ENCODE measurements around the gene IGFBP6. TPM values are rescaled to one million over a fixed set of nuclear protein-coding genes. Genes with fewer than 3 reads are reported as not detected.
"Not testable (repeated sequence)": the region's sequence is repeated elsewhere in the genome, so short reads cannot be mapped to it uniquely, and the experiment has no call there.

Gene IGFBP6
- total and polyA plus RNA-seq, 8 donors: 2.2 to 32.8 (median 14.6) TPM

GRCh38 chr12:53103860-53104305 is 6.4 kb downstream of the IGFBP6 start:
- Histone ChIP-seq H3K4me3 (no peak overlapping the region), H3K27me3 (no peaks in the 10 kb centered on the region), H3K4me1 (peaks cover 6 to 19% (median 14%) of the 10 kb centered on the region in 3 donors), H3K9me3 (no peaks in the 10 kb centered on the region), H3K36me3 (no peaks in the 10 kb centered on the region), H3K27ac (peak overlapping the region in 2 of 4 donors; percentile 84 to 89)
- no peak for DNase-seq
- TF ChIP-seq CTCF (IDR thresholded peaks at IDR 0.05): no peak
- intact Hi-C loops (cut with DNase I): no loop called here
- 79 to 83% methylated on average over 3 of the region's 3 CpGs for WGBS, 2 donors
- no peak for FAIRE-seq
- ATAC-seq: no peak

- Histone ChIP-seq H3K4me1 (peaks cover 6 to 15% (median 14%) of the 10 kb centered on the region in 3 donors), H3K27ac (no peak overlapping the region), H3K4me3 (no peak overlapping the region), H3K27me3 (no peaks in the 10 kb centered on the region), H3K36me3 (no peaks in the 10 kb centered on the region), H3K9me3 (no peaks in the 10 kb centered on the region)
- intact Hi-C loops (cut with DNase I): no loop called here
- DNase-seq: no peak
- no peak for ATAC-seq
- WGBS, 2 donors: 87 to 97% methylated on average over 8 of the region's 8 CpGs
- no peak for FAIRE-seq
- no peak for TF ChIP-seq CTCF (IDR thresholded peaks at IDR 0.05)
Observed at GRCh38 chr12:53105256-53105655, 7.8 kb downstream of the IGFBP6 start.

GRCh38 chr12:53105712-53106439 is 8.4 kb downstream of the IGFBP6 start:
- Histone ChIP-seq H3K4me3 (no peak overlapping the region), H3K36me3 (no peaks in the 10 kb centered on the region), H3K9me3 (no peaks in the 10 kb centered on the region), H3K27me3 (no peaks in the 10 kb centered on the region), H3K27ac (no peak overlapping the region), H3K4me1 (peaks cover 6 to 15% (median 14%) of the 10 kb centered on the region in 3 donors)
- intact Hi-C loops (cut with DNase I): no loop called here
- WGBS, 2 donors: 85 to 90% methylated on average over 7 of the region's 7 CpGs
- DNase-seq: no peak
- FAIRE-seq: no peak
- ATAC-seq: no peak
- TF ChIP-seq CTCF (IDR thresholded peaks at IDR 0.05): no peak

GRCh38 chr12:53107122-53107521 is 9.7 kb downstream of the IGFBP6 start:
- intact Hi-C loops (cut with DNase I): no loop called here
- no peak for FAIRE-seq
- no peak for TF ChIP-seq CTCF (IDR thresholded peaks at IDR 0.05)
- ATAC-seq: no peak
- Histone ChIP-seq H3K4me1 (peaks cover 6 to 15% (median 14%) of the 10 kb centered on the region in 3 donors), H3K27me3 (no peaks in the 10 kb centered on the region), H3K9me3 (no peaks in the 10 kb centered on the region), H3K4me3 (no peak overlapping the region), H3K36me3 (no peaks in the 10 kb centered on the region), H3K27ac (no peak overlapping the region)
- no peak for DNase-seq
- 64 to 66% methylated on average over 7 of the region's 7 CpGs for whole genome bisulfite sequencing, 2 donors

- intact Hi-C loops (cut with DNase I); H3K9me3 ChIP-seq; FAIRE-seq; H3K4me3 ChIP-seq; H3K27me3 ChIP-seq; H3K4me1 ChIP-seq; H3K27ac ChIP-seq; H3K36me3 ChIP-seq; DNase-seq; ATAC-seq: not testable (repeated sequence)
- 88 to 92% methylated on average over 6 to 7 of the region's 7 CpGs for WGBS, 2 donors
Observed at GRCh38 chr12:53112431-53112830, 15.0 kb downstream of the IGFBP6 start.

Measured in pancreas (tissue), 10 donors.